HCT116 (cell line): ENCODE results near the gene DPP6. TPM values are rescaled to one million over a fixed set of nuclear protein-coding genes. Genes with fewer than 3 reads are reported as not detected.

ENCODE experiments used
- ATAC-seq: fragments of 200-7000 bp; cut with Tn5 transposase; 2 replicates; pipeline ENCODE4 v1.9.1; 2020; ENCODE audit warnings: mild to moderate bottlenecking, moderate library complexity
- BruUV-seq: library from RNA; stranded (reverse); fragments of 400-500 nt; replicated peaks from 2 replicates; lab custom pipeline; 2021; lab: Mats Ljungman, UMichigan
- CTCF ChIA-PET: fragments of 300-600 bp; sonication (Branson Sonifier 250); formaldehyde crosslinking; loops from one replicate; lab custom pipeline; 2021; ENCODE audit warnings: antibody characterized with exemption; lab: Charles Lee
- POLR2A ChIA-PET: fragments of 300-600, 350-600 bp; sonication (Branson Sonifier 250); formaldehyde crosslinking; loops from one replicate; lab custom pipeline; 2021; ENCODE audit warnings: antibody characterized with exemption; lab: Charles Lee
- RAD21 ChIA-PET, 2 experiments: fragments of 300-600 bp; sonication (Branson Sonifier 250); formaldehyde crosslinking; loops; one replicate each; lab custom pipeline; 2023; ENCODE audit warnings: low total read pairs in 2 of 2; ENCODE audit not compliant: uncharacterized antibody in 2 of 2, unreplicated experiment in 2 of 2, low non-redundant PET in 1 of 2; lab: Charles Lee
- DNase-seq: peaks from one replicate; pipeline ENCODE4 v3.0.0-alpha.2; 2010; ENCODE audit warnings: low read depth, low spot score
- H2AFZ ChIP-seq: fragments of 200-600 bp; shearing (Covaris generic), sonication (generic); 2 replicates; pipeline ENCODE4 v1.6.1; 2017; ENCODE audit warnings: low read depth, mixed run types, mixed read lengths, antibody characterized with exemption, low read length; ENCODE audit not compliant: poor library complexity, severe bottlenecking
- H3K27ac ChIP-seq: 2 replicates; pipeline ENCODE4 v1.5.1; 2012; ENCODE audit warnings: low read depth, low read length
- H3K27me3 ChIP-seq: fragments of 200-600 bp; sonication (generic); 2 replicates; pipeline ENCODE4 v1.6.1; 2016; ENCODE audit warnings: mixed run types, low read length, mixed read lengths; ENCODE audit not compliant: insufficient read depth
- H3K36me3 ChIP-seq, 2 experiments: fragments of 200-500 bp in 1 of 2; fragments of 200-600 bp in 1 of 2; sonication (Bioruptor generic) in 1 of 2; sonication (generic) in 1 of 2; 2 replicates each; pipeline versions ENCODE4 v1.5.1 to v1.6.1; 2014 to 2016; ENCODE audit warnings: low read length in 2 of 2, inconsistent platforms in 1 of 2, mixed read lengths in 1 of 2, mixed run types in 1 of 2; ENCODE audit not compliant: insufficient read depth in 2 of 2, control insufficient read depth in 1 of 2
- H3K4me1 ChIP-seq, 2 experiments: fragments of 200-600 bp in 1 of 2; sonication (generic) in 1 of 2; 2 replicates each; pipeline versions ENCODE4 v1.5.1 to v1.6.1; 2012 to 2017; ENCODE audit warnings: low read length in 2 of 2, inconsistent platforms in 1 of 2, mild to moderate bottlenecking in 1 of 2, mixed read lengths in 1 of 2, mixed run types in 1 of 2, moderate library complexity in 1 of 2; ENCODE audit not compliant: insufficient read depth in 2 of 2, control insufficient read depth in 1 of 2
- H3K4me2 ChIP-seq: fragments of 200-600 bp; sonication (generic); 2 replicates; pipeline ENCODE4 v1.6.1; 2017; ENCODE audit warnings: mixed run types, low read length, mixed read lengths
- H3K4me3 ChIP-seq, 2 experiments: fragments of 200-600 bp in 1 of 2; sonication (generic) in 1 of 2; replicated peaks in 1 of 2; 2 replicates each; pipeline ENCODE4 v1.5.1; 2011 to 2016; ENCODE audit warnings: low read length in 2 of 2, control low read depth in 1 of 2, low read depth in 1 of 2, mild to moderate bottlenecking in 1 of 2, mixed read lengths in 1 of 2, mixed run types in 1 of 2
- H3K79me2 ChIP-seq: fragments of 200-600 bp; sonication (generic); 2 replicates; pipeline ENCODE4 v1.6.1; 2017; ENCODE audit warnings: mild to moderate bottlenecking, mixed run types, low read length, moderate library complexity, mixed read lengths; ENCODE audit not compliant: insufficient read depth
- H3K9ac ChIP-seq: fragments of 200-600 bp; sonication (generic); 2 replicates; pipeline ENCODE4 v1.6.1; 2016; ENCODE audit warnings: low read length, mixed read lengths
- H3K9me2 ChIP-seq: fragments of 200-600 bp; sonication (generic), shearing (Covaris generic); 2 replicates; pipeline ENCODE4 v1.6.1; 2017; ENCODE audit warnings: mixed run types, mild to moderate bottlenecking, moderate library complexity; ENCODE audit not compliant: insufficient read depth
- H3K9me3 ChIP-seq, 2 experiments: fragments of 200-500 bp in 1 of 2; fragments of 200-600 bp in 1 of 2; sonication (Bioruptor generic) in 1 of 2; sonication (generic) in 1 of 2; 2 replicates each; pipeline ENCODE4 v1.6.1; 2014 to 2017; ENCODE audit warnings: low read length in 2 of 2, mixed read lengths in 2 of 2, inconsistent platforms in 1 of 2, low read depth in 1 of 2, mild to moderate bottlenecking in 1 of 2, mixed run types in 1 of 2, moderate library complexity in 1 of 2; ENCODE audit not compliant: control insufficient read depth in 1 of 2, insufficient read depth in 1 of 2
- H4K20me1 ChIP-seq: fragments of 200-600 bp; sonication (generic), shearing (Covaris generic); 2 replicates; pipeline ENCODE4 v1.6.1; 2017; ENCODE audit warnings: mixed run types, mild to moderate bottlenecking, moderate library complexity; ENCODE audit not compliant: insufficient read depth
- CBX3 ChIP-seq: IDR thresholded peaks from 2 replicates; pipeline ENCODE4 v1.6.1; 2012; ENCODE audit warnings: low read depth
- CEBPB ChIP-seq: IDR thresholded peaks from 2 replicates; pipeline ENCODE4 v1.6.1; 2012; ENCODE audit warnings: low read depth
- EGR1 ChIP-seq: IDR thresholded peaks from 2 replicates; pipeline ENCODE4 v1.6.1; 2012; ENCODE audit warnings: low read depth
- ELF1 ChIP-seq: IDR thresholded peaks from 2 replicates; pipeline ENCODE4 v1.6.1; 2012; ENCODE audit warnings: low read depth, borderline replicate concordance
- EZH2 ChIP-seq: fragments of 200-600 bp; sonication (generic); IDR thresholded peaks from 2 replicates; pipeline ENCODE4 v1.6.1; 2017; ENCODE audit warnings: antibody characterized with exemption, mixed run types
- EZH2phosphoT487 ChIP-seq: fragments of 200-600 bp; IDR thresholded peaks from 2 replicates; pipeline ENCODE4 v1.6.1; 2018; ENCODE audit warnings: antibody characterized with exemption, borderline replicate concordance
- FOSL1 ChIP-seq: IDR thresholded peaks from 2 replicates; pipeline ENCODE4 v1.6.1; 2012; ENCODE audit warnings: low read depth
- JUND ChIP-seq: IDR thresholded peaks from 2 replicates; pipeline ENCODE4 v1.6.1; 2012
- POLR2A ChIP-seq: IDR thresholded peaks from 2 replicates; pipeline ENCODE4 v1.7.0; 2011; ENCODE audit warnings: borderline replicate concordance; ENCODE audit not compliant: insufficient read depth, insufficient read length; ENCODE audit errors: extremely low read depth
- POLR2AphosphoS5 ChIP-seq: IDR thresholded peaks from 2 replicates; pipeline ENCODE4 v1.6.1; 2011; ENCODE audit warnings: mild to moderate bottlenecking, low read depth, low read length, moderate library complexity
- SIN3A ChIP-seq: IDR thresholded peaks from 2 replicates; pipeline ENCODE4 v1.6.1; 2012; ENCODE audit warnings: low read depth
- SP1 ChIP-seq: IDR thresholded peaks from 2 replicates; pipeline ENCODE4 v1.6.1; 2012; ENCODE audit warnings: low read depth
- TCF7L2 ChIP-seq: IDR thresholded peaks from 2 replicates; pipeline ENCODE4 v1.7.0; 2011; ENCODE audit warnings: borderline replicate concordance, inconsistent platforms; ENCODE audit not compliant: insufficient read depth, insufficient read length; ENCODE audit errors: extremely low read depth
- YY1 ChIP-seq: IDR thresholded peaks from 2 replicates; pipeline ENCODE4 v1.6.1; 2011; ENCODE audit warnings: low read length, low read depth, moderate library complexity, mild to moderate bottlenecking; ENCODE audit not compliant: insufficient replicate concordance; ENCODE audit errors: extremely low read depth
- ZFX ChIP-seq: fragments of 450-650 bp; IDR thresholded peaks from 2 replicates; pipeline ENCODE4 v1.6.1; 2017
- ZNF274 ChIP-seq: fragments of 200-500 bp; sonication (Bioruptor generic); IDR thresholded peaks from 2 replicates; pipeline ENCODE4 v1.6.1; 2014; ENCODE audit warnings: mild to moderate bottlenecking, low read depth, low read length, inconsistent platforms
- intact Hi-C: fragments of 100-400 bp; cut with micrococcal nuclease; formaldehyde crosslinking; loops from 2 replicates; pipeline ENCODE4 v1.10.0; 2022
- total RNA-seq: library from RNA; stranded (reverse); gene quantifications from one replicate; pipeline ENCODE4 v1.2.1, GENCODE V29; 2021; ENCODE audit not compliant: unreplicated experiment
- TF ChIP-seq, protein P1 (sequence below): IDR thresholded peaks from 2 replicates; pipeline ENCODE4 v1.6.1; 2011; ENCODE audit warnings: mild to moderate bottlenecking, low read length, moderate library complexity; ENCODE audit not compliant: insufficient replicate concordance; ENCODE audit errors: extremely low read depth
- TF ChIP-seq, protein P2 (sequence below): IDR thresholded peaks from 2 replicates; pipeline ENCODE4 v1.6.1; 2012
- TF ChIP-seq, protein P3 (sequence below): IDR thresholded peaks from 2 replicates; pipeline ENCODE4 v1.6.1; 2012

DPP6 gene
- total RNA-seq, 1 experiment from 2014 or later = not detected

DNA sequence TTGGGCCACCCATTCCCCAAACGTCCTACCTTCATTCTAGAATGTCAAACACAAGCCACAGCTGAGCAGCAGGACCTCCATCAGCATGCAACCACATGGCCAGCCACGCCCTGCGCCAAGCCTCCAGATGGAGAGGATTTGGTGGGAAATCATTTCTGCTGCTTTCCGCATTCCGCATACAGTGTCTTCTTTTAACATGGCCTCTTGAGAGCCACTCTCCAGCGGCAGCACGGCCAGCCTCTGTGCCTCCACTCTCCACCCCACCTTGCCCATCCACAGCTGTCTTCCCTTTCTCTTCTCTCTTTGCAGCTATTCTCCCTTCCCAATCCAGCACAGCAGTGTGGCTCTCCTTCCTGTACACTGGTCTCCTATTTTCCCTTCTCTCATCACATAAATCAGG, 561.6 kb downstream of the DPP6 start (continued):
- TF ChIP-seq, protein P1, sequence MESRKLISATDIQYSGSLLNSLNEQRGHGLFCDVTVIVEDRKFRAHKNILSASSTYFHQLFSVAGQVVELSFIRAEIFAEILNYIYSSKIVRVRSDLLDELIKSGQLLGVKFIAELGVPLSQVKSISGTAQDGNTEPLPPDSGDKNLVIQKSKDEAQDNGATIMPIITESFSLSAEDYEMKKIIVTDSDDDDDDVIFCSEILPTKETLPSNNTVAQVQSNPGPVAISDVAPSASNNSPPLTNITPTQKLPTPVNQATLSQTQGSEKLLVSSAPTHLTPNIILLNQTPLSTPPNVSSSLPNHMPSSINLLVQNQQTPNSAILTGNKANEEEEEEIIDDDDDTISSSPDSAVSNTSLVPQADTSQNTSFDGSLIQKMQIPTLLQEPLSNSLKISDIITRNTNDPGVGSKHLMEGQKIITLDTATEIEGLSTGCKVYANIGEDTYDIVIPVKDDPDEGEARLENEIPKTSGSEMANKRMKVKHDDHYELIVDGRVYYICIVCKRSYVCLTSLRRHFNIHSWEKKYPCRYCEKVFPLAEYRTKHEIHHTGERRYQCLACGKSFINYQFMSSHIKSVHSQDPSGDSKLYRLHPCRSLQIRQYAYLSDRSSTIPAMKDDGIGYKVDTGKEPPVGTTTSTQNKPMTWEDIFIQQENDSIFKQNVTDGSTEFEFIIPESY = no peak
- TF ChIP-seq POLR2AphosphoS5 = no peak
- no peak for TF ChIP-seq ZNF274
- no peak for TF ChIP-seq TCF7L2
- no peak for TF ChIP-seq YY1

DNA sequence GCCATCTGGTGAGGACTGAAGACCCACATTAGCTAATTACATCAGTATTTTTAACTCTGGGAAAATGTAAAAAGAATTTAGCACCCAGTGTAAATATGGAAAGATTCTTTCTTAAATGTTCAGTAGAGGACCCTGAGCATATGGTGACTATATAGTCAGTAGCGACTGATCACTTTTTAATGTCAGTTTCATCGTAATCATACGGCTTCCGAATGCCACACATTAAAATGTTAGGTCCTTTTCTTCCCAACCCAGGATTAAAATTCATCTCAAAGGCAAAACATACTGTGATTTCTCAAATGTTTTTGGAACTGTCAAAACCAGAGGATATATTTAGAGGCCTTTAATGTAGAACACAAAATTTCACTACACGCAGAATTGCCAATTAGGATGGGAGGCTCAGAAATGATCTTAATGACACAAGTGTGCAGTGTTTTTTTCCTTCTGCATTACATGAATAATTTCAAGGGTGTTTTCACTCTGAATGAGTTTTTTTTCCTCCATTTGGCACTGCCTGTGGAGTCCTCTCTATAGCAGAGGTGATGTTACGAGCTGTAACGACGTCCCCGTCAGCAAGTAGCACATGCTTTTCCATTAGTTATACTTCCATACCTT, 568.0 kb downstream of the DPP6 start:
- ChIA-PET POLR2A (no interaction called here), CTCF (no interaction called here), RAD21 (no interaction called here)
- no peak overlapping the region for H3K9ac ChIP-seq
- H2AFZ ChIP-seq = no peak overlapping the region
- intact Hi-C loops = no loop called here
- BruUV-seq = no TSS peak
- no peak for TF ChIP-seq EZH2phosphoT487
- TF ChIP-seq SP1 = no peak
- no peak for TF ChIP-seq EGR1
- no peak for TF ChIP-seq YY1
- TF ChIP-seq ELF1 = no peak
- TF ChIP-seq TCF7L2 = no peak
- TF ChIP-seq, protein P2, sequence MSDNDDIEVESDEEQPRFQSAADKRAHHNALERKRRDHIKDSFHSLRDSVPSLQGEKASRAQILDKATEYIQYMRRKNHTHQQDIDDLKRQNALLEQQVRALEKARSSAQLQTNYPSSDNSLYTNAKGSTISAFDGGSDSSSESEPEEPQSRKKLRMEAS = no peak
- TF ChIP-seq JUND = no peak
- no peak for TF ChIP-seq CEBPB
- no peak for TF ChIP-seq POLR2A
- TF ChIP-seq EZH2 = no peak
- TF ChIP-seq FOSL1 = no peak
- no peak for TF ChIP-seq CBX3
- TF ChIP-seq, protein P3, sequence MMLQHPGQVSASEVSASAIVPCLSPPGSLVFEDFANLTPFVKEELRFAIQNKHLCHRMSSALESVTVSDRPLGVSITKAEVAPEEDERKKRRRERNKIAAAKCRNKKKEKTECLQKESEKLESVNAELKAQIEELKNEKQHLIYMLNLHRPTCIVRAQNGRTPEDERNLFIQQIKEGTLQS = no peak
- no peak for TF ChIP-seq ZFX
- no peak for TF ChIP-seq SIN3A
- no peak for TF ChIP-seq ZNF274
- no peak overlapping the region for H3K4me2 ChIP-seq
- no peak overlapping the region for H3K4me3 ChIP-seq
- no peaks in the 10 kb centered on the region for H3K9me2 ChIP-seq
- ATAC-seq (no peak), DNase-seq (no peak)
- no peaks in the 10 kb centered on the region for H3K36me3 ChIP-seq
- H3K9me3 ChIP-seq = peaks cover 0 to 4% of the 10 kb centered on the region in 2 experiments; a peak in 1 of 4 replicates
- H3K79me2 ChIP-seq = no peaks in the 10 kb centered on the region
- H3K4me1 ChIP-seq = no peaks in the 10 kb centered on the region
- no peak overlapping the region for H3K27ac ChIP-seq
- no peaks in the 10 kb centered on the region for H4K20me1 ChIP-seq
- no peaks in the 10 kb centered on the region for H3K27me3 ChIP-seq
